CD4-positive, alpha-beta T cell treated with Interleukin-17A for 4 hours (primary cell): ENCODE results near the gene COG1.

Source experiments
- DNase-seq: peaks from one replicate; pipeline ENCODE4 v3.0.0-alpha.2; 2020; ENCODE audit warnings: mixed read lengths

COG1 gene

GRCh38 chr17:73230088-73230487, 37.2 kb downstream of the COG1 start:
- DNase-seq, result no peak

GRCh38 chr17:73231395-73231794, 38.5 kb downstream of the COG1 start:
- no peak for DNase-seq

GRCh38 chr17:73231841-73232586, 39.2 kb downstream of the COG1 start:
- DNase-seq, result peak; percentile 98

- peak; percentile 40 for DNase-seq
Measured at GRCh38 chr17:73232587-73233373, 39.9 kb downstream of the COG1 start.

GRCh38 chr17:73234736-73235135, 41.9 kb downstream of the COG1 start:
- no peak for DNase-seq

- DNase-seq, result no peak
Measured at GRCh38 chr17:73237714-73238113, 44.9 kb downstream of the COG1 start.

- DNase-seq, result no peak
Measured at GRCh38 chr17:73240561-73240960, 47.7 kb downstream of the COG1 start.

GRCh38 chr17:73247726-73248125, 54.9 kb downstream of the COG1 start:
- DNase-seq, result no peak

GRCh38 chr17:73248532-73248931, 55.7 kb downstream of the COG1 start:
- DNase-seq, result no peak

GRCh38 chr17:73249700-73250099, 56.8 kb downstream of the COG1 start:
- no peak for DNase-seq

GRCh38 chr17:73250851-73251640, 58.2 kb downstream of the COG1 start:
- no peak for DNase-seq

- no peak for DNase-seq
Measured at GRCh38 chr17:73251871-73252270, 59.0 kb downstream of the COG1 start.

GRCh38 chr17:73255671-73256181, 62.9 kb downstream of the COG1 start:
- DNase-seq, result peak; percentile 69

- no peak for DNase-seq
Measured at GRCh38 chr17:73256220-73256619, 63.4 kb downstream of the COG1 start.

GRCh38 chr17:73257516-73257915, 64.7 kb downstream of the COG1 start:
- DNase-seq, result no peak
